Glutamatergic neuron (in vitro differentiated cells): Measurements from ENCODE around the gene AUTS2. TPM values are rescaled to one million over a fixed set of nuclear protein-coding genes. Genes with fewer than 3 reads are reported as not detected.
A peak's percentile ranks its signal among the peaks of the same experiment; 100 is the strongest.

Experiments used
- DNase-seq: peaks from one replicate; pipeline ENCODE4 v3.0.0; 2022
- H3K27ac Mint-ChIP-seq: one replicate; pipeline ENCODE4 v1.8.0; 2020; ENCODE audit warnings: mild to moderate bottlenecking, mixed read lengths, inconsistent platforms; ENCODE audit not compliant: unreplicated experiment
- H3K27me3 Mint-ChIP-seq: one replicate; pipeline ENCODE4 v1.8.0; 2020; ENCODE audit warnings: mild to moderate bottlenecking, moderate library complexity, mixed read lengths, inconsistent platforms; ENCODE audit not compliant: unreplicated experiment
- H3K36me3 Mint-ChIP-seq: one replicate; pipeline ENCODE4 v1.8.0; 2020; ENCODE audit warnings: mild to moderate bottlenecking, mixed read lengths, inconsistent platforms; ENCODE audit not compliant: unreplicated experiment
- H3K4me1 Mint-ChIP-seq: one replicate; pipeline ENCODE4 v1.8.0; 2020; ENCODE audit warnings: mild to moderate bottlenecking, low read depth, mixed read lengths, inconsistent platforms; ENCODE audit not compliant: unreplicated experiment
- H3K4me3 Mint-ChIP-seq: one replicate; pipeline ENCODE4 v1.8.0; 2020; ENCODE audit warnings: mild to moderate bottlenecking, mixed read lengths, inconsistent platforms; ENCODE audit not compliant: unreplicated experiment
- H3K9me3 Mint-ChIP-seq: one replicate; pipeline ENCODE4 v1.8.0; 2020; ENCODE audit warnings: mild to moderate bottlenecking, moderate library complexity, mixed read lengths, inconsistent platforms; ENCODE audit not compliant: unreplicated experiment
- CTCF ChIP-seq: fragments of 200-600 bp; sonication (generic); IDR thresholded peaks from one replicate; pipeline ENCODE4 v1.5.0; 2021; ENCODE audit not compliant: partially characterized antibody, unreplicated experiment
- total RNA-seq: library from RNA; stranded (reverse); fragmentation: NEBNext Ultra II Directional; extraction: Animal tissue kit (Norgen Biotek cat#: 25700); gene quantifications from one replicate; pipeline ENCODE4 v1.2.1, GENCODE V29; 2021; ENCODE audit not compliant: unreplicated experiment

AUTS2 gene
- total RNA-seq, 1 donor from 2014 or later = 300 TPM

GRCh38 chr7:70706204-70706603 lies 1107.9 kb downstream of the AUTS2 start:
- Mint-ChIP-seq H3K27me3 (no peaks in the 10 kb centered on the region), H3K27ac (no peak overlapping the region), H3K4me3 (no peak overlapping the region), H3K36me3 (no peaks in the 10 kb centered on the region), H3K4me1 (peaks cover 49% of the 10 kb centered on the region), H3K9me3 (peaks cover 2% of the 10 kb centered on the region)
- no peak for TF ChIP-seq CTCF
- no peak for DNase-seq

- H3K9me3 Mint-ChIP-seq = peaks cover 2% of the 10 kb centered on the region
- H3K27ac Mint-ChIP-seq = no peak overlapping the region
- H3K4me3 Mint-ChIP-seq = no peak overlapping the region
- H3K4me1 Mint-ChIP-seq = peaks cover 50% of the 10 kb centered on the region
- DNase-seq = no peak
- TF ChIP-seq CTCF = no peak
- no peaks in the 10 kb centered on the region for H3K27me3 Mint-ChIP-seq
- H3K36me3 Mint-ChIP-seq = no peaks in the 10 kb centered on the region
Measured at GRCh38 chr7:70706698-70707097, 1108.4 kb downstream of the AUTS2 start.

- no peak for TF ChIP-seq CTCF
- Mint-ChIP-seq H3K4me3 (no peak overlapping the region), H3K4me1 (peaks cover 53% of the 10 kb centered on the region), H3K27ac (peak overlapping the region; percentile 59), H3K36me3 (no peaks in the 10 kb centered on the region), H3K27me3 (no peaks in the 10 kb centered on the region), H3K9me3 (peaks cover 4% of the 10 kb centered on the region)
- DNase-seq = no peak
Measured at GRCh38 chr7:70707823-70708243, 1109.6 kb downstream of the AUTS2 start.

- H3K27ac Mint-ChIP-seq = peak overlapping the region; percentile 74
- peaks cover 6% of the 10 kb centered on the region for H3K9me3 Mint-ChIP-seq
- H3K27me3 Mint-ChIP-seq = no peaks in the 10 kb centered on the region
- no peak for DNase-seq
- peaks cover 40% of the 10 kb centered on the region for H3K4me1 Mint-ChIP-seq
- H3K36me3 Mint-ChIP-seq = peaks cover 6% of the 10 kb centered on the region
- TF ChIP-seq CTCF = no peak
- H3K4me3 Mint-ChIP-seq = peak overlapping the region; percentile 12
Measured at GRCh38 chr7:70710011-70710480, 1111.8 kb downstream of the AUTS2 start.

GRCh38 chr7:70710651-70711050 lies 1112.4 kb downstream of the AUTS2 start:
- Mint-ChIP-seq H3K27ac (peak overlapping the region; percentile 74), H3K9me3 (peaks cover 6% of the 10 kb centered on the region), H3K36me3 (peaks cover 6% of the 10 kb centered on the region), H3K27me3 (no peaks in the 10 kb centered on the region), H3K4me3 (peak overlapping the region; percentile 12), H3K4me1 (peaks cover 35% of the 10 kb centered on the region)
- no peak for TF ChIP-seq CTCF
- no peak for DNase-seq
